ENCODE measurements around the gene MAPK8.
"Not testable (repeated sequence)": the region's sequence is repeated elsewhere in the genome, so short reads cannot be mapped to it uniquely, and the experiment has no call there.

Gene MAPK8

DNA sequence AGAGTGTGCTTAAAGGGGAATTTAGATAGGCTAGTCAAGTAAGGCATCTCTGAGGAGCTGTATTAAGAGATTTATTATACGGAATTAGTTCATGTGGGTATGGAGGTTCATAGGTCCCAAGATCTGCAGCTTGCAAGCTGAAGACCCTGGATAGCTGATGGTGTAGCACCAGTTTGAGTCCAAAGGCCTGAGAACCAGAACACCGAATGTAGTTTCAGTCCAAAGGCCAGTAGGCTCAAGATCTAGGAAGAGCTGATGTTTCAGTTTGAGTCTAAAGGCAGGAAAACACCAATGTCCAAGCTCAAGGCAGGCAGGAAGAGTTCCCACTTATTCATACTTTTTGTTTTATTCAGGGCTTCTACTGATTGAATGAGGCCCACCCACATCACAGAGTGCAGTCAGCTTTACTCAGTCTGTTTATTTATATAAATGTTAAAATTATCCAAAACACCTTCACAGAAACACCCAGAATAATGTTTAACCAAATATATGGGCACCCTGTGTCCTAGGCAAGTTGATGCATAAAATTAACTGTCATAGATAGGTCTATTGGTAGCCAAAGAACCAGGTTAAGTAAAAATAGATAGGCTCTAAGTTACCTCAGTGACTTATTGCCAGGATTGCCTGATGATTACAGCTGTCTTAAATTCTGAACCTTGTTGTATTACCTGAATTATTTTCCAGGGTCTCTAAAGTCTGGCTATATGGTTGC is 83.5 kb downstream of the MAPK8 start:
- DNase-seq: no peak

DNA sequence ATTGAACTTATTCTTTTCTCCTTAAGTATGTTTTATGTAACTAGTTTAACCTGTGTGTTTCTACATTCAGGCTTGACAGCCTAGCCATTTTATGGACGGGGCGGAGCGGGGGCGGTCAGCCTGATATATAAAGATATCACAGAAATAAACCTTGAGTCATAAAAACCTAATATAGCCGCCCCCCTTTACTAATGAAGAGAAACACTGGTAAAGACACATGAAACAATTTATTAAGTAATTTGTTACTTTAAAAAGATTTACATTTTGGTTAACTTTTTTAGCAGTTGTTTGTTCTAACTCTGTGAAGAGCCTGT is 84.0 kb downstream of the MAPK8 start:
- no peak for DNase-seq

DNA sequence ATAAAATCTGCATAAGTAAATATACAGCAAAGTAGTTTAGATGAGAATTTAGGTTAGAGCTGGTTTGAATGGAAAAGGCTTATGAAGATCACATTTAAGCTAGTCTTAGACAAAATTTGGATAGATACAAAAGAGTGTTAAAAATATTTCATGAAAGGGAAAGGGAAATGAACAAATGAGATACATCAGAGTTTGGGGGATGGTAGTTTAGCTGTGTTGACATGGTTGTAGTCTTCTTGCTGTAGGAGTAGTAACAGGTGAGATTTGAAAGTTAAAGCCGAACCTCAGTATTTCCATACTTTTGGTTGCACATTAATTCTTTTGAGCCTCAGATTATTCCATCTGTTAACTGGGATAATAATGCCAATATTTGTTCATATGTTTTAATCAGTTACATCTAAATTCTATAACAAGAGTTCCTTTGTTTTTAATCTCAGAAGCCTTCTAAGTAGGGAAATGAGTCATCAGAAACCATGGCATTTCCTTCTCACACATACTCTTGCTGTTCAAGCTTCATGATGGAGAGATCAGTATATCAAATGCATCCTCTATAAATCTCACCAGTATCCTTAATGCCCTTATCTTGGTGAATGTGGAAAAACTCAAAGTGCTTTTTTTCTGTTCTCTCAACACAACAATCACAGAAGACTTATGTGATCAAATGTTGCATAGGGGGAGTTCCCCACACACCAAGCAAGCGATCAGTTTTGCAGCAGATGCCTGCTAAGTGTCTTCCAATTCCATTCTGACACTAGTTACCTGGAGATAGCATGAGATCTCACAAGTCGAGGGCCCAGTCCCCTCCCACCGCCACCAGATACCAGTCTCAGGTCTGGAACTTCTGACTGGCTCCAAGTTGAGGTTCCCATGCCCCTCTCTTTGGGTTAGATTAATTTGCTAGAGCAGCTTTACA is 84.7 kb downstream of the MAPK8 start:
- DNase-seq: no peak

DNA sequence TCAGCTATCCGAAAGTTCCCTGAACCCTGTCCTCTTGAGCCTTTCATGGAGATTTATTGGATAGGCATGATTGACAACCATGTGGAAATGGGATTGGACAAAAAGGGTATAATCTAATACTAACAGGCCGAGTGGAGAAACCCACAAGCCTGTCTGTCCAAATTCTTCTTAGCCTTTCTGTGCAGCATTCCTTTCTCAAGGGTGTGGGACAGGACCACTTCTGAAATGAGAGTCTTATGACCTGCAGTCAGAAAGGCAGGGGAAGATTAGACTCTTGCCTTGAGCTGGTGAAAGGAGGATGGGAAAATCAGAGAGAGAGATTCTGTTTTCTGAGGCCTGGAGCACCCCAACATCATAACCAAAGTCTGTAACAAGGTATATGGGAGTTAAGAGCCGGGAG is 85.5 kb downstream of the MAPK8 start:
- no peak for DNase-seq

DNA sequence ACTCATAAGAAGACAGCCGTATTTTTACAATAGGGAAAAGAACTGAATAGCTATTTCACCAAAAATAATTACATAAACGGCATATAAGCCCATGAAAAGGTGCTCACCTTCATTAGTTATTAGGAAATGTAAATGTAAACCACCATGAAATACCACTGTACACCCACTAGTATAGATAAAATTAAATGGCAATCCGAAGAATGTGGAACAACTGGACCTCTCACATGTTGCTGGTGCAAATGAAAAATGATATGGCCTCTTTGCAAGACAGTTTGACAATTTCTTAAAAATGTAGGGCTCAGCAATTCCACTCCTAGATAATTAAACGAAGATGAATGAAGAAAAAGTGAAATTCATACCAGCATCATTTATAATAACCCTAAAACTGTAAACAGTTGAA is 91.8 kb downstream of the MAPK8 start:
- no peak for DNase-seq

DNA sequence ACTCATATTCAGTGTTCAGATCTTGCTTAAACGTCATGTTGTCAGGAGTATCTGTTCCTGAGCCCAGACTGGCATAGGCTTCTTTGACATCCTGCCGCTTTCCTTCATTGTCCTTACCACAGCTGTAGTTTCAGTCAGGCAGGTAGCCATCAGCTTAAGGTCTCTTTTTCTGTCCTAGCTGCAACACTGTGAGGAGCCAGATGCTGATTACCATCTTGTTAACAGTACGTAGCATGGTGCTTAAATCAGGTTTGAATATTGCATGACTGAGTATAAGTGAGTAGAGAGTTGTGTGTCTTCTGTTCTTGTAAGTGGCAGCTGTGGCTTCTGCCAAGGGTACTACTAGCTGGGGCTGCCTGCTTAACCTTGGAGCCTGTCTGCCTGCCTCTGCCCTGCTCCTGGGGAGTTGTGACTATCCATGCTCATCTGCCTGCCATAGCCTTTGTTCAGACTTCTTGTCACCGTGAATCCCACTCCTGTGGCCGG is 92.6 kb downstream of the MAPK8 start:
- peak; percentile 47 for DNase-seq

DNA sequence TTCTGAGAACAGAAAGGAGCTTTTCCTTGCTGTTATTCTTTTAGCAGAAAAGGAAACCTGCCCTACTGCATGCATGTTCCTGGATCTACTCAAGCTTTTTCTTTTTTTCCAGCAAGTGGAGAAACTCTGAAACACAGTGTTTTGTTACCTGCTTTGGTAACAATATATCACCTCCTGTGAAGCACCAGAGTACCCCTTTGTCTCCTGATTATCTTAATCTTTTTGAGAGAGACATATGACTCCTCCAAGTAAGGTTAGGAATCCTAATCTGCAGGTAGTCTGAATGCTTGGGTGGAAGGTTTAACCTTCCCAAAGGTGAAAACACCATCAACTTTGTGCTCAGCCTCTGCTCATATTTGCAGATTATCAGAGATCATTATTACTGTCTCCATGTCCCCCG is 93.1 kb downstream of the MAPK8 start:
- no peak for DNase-seq

DNA sequence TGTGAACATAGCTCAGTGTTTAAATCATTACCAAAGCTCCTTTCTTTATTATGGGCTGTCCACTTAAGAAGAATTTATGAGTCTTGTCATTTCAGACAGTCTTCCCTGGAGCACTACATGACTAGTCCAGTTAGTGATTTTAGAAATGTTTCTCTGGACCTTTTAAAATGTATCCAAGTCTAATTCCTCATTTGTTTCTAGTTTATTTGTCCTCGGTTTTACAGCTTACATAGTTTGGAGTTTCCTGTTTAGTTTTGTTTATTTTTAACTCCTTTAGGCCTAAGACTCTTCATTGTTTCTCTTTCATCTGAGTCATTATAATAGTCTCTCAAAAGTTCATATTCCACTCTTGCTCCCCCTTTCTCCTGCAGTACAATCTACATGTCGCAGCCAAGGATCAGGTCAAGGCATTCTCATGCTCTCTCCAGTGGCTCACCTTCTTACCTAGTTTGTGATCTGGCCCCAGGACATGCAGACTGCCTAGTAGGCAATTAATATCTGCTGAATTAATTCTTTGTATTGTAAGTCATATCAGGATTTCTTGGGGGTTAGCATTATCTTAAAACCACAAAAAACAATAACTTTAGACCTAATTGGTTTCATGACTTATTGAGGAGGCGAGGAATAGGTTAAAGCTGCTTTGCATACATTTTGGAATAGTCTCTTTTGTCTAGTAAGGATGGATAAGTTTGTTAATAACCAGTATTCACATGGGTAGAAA is 93.8 kb downstream of the MAPK8 start:
- no peak for DNase-seq

DNA sequence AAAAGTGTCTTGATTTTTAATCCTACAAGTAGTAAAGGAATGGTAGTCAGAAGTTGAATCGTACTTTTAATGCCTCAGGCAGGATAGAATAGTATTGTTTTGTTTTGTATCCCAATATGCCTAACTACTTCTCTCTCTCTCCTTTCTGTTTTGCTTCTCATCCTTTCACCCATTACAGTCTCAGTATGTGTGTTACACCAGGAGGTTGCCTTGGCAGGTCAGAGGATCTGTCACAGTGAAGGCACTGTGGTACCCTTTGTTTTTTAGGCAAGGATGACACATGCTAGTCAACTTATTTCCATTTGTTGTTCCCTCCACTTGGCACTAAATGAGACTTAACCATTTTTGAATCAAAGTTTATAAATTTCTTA is 94.4 kb downstream of the MAPK8 start:
- no peak for DNase-seq

DNA sequence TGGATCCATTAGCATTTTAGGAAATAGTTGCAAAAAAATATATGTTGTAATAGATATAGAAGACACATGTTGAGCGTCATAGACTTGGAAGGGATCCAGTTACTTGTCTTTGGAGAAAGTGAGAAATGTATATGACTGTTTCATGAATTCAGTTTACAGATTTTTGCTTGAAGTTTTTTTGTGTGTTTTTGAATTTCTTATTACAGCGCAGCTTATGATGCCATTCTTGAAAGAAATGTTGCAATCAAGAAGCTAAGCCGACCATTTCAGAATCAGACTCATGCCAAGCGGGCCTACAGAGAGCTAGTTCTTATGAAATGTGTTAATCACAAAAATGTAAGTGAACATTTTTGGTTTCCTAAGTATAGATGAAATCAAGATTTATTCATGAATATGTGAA is 98.2 kb downstream of the MAPK8 start:
- DNase-seq: no peak

DNA sequence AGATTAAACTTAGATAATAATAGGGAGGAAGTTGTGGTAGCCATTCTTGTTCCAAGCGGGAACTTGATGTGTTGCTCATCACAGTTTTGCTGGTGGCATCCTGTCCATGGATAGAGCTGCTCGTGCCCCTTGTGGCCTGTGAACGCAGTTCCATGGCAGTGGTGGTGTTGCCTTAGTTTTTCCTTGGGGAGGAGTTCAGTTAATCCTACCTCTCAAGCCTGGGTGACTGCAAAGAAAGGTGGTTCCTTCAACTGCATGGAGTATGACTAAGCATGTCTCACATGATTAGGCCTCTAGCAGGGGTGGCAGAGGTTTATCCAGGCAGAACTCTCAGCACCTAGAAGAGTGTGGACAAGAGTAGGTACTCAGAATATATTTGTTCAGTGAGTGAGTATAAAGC is 99.7 kb downstream of the MAPK8 start:
- DNase-seq: no peak

DNA sequence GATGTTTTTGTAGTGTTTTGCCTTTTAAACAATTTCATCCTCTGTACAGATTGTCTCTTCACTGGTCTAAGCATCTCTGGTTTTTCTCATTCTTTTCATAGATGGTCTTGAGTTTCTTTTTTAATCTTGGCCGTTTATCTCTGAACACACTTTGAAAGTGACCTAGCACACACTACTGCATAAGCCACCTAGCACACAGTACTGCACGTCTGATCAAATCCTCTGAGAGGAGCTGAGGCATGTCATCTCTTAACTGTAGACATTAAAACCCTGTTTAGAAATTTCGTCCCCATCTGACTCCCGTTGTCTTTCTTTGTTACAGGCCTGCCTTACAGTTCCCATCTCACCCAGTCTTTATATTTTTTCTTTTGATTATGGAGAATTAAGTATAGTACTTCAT is 100.2 kb downstream of the MAPK8 start:
- no peak for DNase-seq

DNA sequence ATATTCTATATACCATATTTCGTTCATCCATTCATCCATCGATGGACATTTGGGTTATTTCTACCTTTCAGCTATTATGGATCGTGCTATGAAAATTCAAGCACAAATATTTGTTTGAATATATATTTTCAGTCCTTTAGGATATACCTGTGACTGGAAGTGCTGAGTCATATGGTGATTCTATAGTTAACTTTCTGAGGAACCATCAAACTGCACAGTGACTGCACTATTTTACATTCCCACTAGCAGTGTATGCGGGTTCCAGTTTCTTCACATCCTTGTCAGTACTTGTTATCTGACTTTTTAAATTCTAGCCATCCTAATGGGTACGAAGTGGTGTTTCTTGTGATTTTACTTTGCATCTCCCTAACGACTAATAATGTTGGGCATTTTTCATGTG is 104.0 kb downstream of the MAPK8 start:
- DNase-seq: no peak

DNA sequence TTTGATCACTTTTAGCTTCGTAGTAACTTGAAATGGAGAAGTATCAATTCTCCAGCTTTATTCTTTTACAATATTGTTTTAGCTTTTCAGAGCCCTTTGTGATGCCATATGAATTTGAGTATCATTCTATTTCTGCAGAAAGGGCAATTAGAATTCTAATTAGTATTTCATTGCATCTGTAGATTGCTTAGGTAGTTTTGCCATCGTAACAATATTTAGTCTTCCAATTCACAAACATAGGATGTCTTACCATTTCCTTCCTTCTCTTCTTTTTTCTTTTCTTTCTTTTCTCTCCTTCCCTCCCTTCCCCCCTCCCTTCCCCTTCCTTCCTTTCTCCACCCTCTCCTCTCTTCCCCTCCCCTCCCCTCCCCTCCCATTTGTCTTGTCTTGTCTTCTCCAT is 105.0 kb downstream of the MAPK8 start:
- DNase-seq: no peak

DNA sequence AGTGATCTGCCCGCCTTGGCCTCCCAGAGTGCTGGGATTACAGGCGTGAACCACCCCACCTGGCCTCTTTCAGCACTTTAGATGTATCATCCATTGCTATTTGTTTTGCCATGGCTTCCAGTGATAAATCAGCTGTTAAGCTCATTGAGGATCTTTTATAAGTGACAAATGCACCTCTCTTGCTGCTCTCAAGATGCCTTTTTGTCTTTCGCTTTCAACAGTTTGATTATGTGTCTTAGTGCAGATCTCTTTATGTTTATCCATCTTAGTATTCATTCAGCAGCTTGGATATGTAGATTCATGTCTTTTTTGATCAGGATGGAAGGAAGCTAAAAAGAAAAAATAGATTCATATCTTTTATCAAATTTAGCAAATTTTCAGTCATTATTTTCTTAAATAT is 105.6 kb downstream of the MAPK8 start:
- DNase-seq: no peak

DNA sequence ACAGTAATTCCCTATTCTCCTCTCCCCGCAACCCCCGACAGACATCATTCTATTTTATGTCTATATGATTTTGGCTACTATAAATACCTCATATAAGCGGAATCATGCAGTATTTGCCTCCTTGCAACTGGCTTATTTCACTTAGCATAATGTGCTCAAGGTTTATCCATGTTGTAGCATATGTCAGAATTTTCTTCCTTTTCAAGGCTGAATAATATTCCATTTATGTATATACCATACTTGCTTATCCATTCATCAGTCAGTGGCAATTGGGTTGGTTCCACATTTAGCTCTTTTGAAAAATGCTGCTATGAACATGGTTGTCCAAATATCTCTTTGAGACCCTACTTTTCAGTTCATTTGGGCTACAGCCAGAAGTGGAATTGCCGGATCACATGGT is 106.5 kb downstream of the MAPK8 start:
- no peak for DNase-seq

DNA sequence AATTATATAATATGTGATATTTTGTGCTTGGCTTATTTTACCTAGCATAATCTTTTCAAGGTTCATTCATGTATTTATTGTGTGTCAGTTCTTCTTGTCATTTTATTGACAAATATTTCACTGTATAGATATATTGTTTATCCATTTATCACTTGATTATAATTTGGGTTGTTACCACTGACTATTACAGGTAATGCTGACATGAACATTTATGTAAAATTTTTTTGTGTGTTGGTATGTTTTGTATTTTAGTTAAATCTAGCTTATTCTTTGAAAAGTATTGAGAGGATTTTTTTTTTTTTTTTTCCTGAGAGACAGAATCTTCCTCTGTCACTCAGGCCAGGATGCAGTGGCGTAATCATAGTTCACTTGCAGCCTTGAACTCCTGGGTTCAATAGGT is 107.7 kb downstream of the MAPK8 start:
- DNase-seq: no peak

DNA sequence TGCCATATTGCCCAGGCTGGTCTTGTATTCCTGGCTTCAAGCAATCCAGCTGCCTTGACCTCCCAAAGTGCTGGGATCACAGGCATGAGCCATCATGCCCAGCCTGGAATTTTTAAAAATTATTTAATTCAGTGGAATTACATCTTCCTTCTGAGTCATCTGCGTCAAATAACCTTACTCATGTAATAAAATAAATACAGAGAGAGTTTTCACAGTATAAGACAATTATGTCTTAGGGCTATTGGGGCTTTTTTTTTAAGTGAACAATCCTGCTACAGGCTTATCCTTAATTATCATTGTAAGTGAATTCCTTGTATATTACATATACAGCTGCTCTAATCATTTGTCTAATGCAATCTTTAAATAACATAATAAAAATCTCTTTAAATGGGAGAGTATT is 108.3 kb downstream of the MAPK8 start:
- no peak for DNase-seq

DNA sequence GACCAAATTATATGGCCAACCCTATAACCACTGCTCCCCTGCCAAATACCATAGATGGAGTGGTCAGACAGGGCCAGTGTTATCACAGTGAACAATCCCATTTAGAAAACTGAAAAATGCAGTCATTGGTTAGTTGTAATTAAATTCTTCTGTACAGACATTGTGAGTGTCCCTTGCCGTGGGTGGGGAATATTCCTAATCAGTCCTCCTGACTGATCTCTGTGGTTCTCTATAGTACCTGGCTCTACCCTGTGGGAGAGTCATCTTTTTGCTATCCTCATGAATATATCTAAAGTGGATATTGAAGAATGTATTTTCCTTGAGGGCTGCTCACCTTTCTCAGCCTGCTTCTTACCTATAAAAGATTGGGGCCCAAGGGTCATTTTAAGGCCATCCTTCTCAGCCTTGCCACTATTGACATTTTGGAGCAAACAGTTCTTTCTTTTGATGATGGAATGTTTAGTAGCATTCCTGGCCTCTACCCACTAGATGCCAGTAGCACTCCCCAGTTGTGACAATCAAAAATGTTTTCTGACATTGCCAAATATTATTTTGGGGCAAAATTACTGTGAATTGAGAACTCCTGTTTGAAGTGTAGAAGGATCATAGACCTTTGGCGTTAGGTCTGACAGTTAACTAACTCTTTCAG is 110.2 kb downstream of the MAPK8 start:
- no peak for DNase-seq

DNA sequence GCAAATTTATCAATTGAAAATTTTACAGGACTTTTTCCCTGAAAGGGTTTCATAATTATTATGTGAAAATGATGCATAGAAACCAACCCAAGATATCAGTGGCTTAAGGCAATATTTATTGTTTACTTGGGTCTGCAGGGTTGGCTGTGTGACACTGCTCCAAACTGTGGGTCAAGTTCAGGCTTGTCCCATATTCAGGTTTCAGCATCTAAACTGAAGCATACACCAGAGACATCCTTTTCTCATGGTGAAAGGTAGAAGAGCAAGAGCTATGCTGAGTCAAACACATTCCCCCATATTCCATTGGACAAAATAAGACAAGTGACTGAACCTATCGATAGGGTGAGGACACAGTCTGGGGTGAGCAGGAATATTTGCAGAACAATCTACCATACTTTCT is 110.9 kb downstream of the MAPK8 start:
- no peak for DNase-seq

DNA sequence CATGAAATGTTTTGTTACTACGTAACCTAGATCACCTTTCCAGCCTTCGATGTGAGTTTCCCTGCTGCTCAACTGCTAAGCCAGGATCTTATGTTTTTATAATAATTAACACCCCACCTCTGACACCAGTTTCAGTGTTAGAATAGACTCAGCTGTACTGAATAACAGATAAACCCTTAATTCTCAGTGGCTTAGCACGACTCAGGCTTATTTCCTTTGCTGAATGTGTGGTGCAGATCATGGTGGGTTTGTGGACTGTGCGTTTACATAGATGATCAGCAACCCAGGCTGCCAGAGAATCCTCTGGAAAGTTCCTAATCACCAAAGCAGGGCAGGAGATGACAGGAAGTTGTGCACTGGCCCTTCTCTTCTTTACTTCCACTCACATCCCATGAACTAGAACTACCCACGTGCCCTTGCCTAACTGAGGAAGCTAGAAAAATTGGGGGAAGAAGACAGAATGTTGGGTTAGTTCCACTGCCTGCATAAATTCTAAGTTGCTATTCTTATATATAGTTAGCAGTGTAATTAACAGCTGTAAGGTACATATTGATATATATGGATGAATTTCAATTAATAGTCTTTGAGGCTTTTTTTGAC is 111.8 kb downstream of the MAPK8 start:
- no peak for DNase-seq

DNA sequence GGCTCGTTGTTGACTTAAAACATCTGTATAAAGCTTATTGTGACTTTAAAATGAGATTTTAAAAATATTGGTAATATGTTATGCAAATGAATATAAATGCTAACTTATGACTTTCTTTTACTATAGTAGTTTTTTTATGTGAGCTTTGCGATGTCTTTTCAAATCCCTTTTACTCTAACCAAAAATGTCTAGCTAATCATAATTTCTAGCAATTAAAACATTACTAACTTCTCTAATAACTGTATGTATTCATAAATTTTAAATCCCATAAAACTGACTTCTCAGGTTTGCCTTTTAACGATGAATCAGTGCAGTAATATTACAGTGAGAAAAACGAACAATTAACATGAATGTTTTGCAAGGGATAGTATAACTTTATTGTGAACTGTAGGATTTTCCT is 113.2 kb downstream of the MAPK8 start:
- DNase-seq: no peak

DNA sequence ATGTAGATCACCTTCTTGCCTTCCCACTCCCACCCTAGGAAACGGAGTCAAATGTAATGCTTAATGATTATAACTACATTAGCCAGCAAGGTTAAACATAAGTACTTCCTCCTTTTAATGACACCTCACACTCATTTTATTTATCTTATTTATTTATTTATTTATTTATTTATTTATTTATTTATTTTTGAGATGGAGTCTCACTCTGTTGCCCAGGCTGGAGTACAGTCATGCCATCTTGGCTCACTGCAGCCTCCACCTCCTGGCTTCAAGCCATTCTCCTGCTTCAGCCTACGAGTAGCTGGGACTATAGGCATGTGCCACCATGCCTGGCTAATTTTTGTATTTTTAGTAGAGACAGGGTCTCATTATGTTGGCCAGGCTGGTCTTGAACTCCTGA is 115.4 kb downstream of the MAPK8 start:
- DNase-seq: not testable (repeated sequence)
